ENCODE results near the gene DUSP19. TPM values are rescaled to one million over a fixed set of nuclear protein-coding genes. Genes with fewer than 3 reads are reported as not detected.
"Not testable (repeated sequence)": the region's sequence is repeated elsewhere in the genome, so short reads cannot be mapped to it uniquely, and the experiment has no call there.

The DUSP19 gene, protein sequence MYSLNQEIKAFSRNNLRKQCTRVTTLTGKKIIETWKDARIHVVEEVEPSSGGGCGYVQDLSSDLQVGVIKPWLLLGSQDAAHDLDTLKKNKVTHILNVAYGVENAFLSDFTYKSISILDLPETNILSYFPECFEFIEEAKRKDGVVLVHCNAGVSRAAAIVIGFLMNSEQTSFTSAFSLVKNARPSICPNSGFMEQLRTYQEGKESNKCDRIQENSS
- total RNA-seq (2014; rRNA removed; shearing (Covaris generic)), result 0.66 and 1.3 TPM in 2 replicates

DNA sequence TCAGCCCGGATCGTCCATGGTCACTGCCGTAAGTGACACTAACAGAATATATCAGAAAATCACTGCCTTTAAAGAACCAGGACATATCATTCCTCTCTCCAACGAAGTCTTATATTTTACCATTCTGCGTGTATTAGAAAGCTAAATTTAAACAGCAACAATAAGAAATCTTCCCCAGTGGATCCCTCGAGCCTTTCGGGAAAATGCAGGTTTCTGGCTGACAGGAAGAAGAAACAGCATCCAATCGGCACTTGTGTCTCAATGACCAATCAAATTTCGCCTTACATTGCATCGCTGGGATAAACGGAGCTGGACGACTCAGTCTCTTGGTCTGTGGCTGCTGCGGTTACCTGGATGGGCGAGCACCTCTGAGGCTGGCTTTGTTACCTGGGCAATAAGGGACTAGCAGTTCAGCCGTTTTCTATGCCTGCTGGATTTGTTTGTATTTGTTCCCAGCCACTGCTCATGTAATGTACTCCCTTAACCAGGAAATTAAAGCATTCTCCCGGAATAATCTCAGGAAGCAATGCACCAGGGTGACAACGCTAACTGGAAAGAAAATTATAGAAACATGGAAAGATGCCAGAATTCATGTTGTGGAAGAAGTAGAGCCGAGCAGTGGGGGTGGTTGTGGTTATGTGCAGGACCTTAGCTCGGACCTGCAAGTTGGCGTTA is at the start of gene DUSP19:
Gene DUSP19, plus strand, starts transcription at position 284 of the 675 bp plus-strand sequence. Its CDS starts 187 bp downstream, at position 471.
- H3K27me3 ChIP-seq (ENCODE audit: control insufficient read depth, insufficient read depth, low read length), result no peaks in the 10 kb centered on the region
- peak within 1 kb of the TSS; percentile 51 for H3K4me3 ChIP-seq (ENCODE audit: insufficient read depth, low read depth, low read length)
- peak; percentile 82 for DNase-seq

DNA sequence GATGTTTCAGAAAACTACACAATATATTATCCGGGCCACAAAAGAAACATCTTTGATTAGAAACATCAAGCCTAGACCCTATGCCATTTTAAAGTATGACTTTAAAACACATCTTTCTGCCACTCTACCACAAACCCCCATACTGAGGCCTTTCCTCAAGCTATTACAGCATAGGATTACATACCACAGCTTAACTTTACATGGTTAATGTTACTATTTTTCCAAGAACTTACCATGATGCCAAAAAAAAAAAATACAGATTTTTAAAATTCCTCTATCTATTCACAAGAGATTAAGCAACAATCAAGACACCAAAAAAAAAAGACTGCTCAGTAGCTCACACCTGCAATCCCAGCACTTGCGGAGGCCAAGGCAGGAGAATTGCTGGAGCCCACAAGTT is 49.3 kb upstream of the DUSP19 start:
- Histone ChIP-seq H3K36me3 (replicated peaks; ENCODE audit: control insufficient read depth, insufficient read depth, low read length) (no peaks in the 10 kb centered on the region), H3K27me3 (ENCODE audit: control insufficient read depth, insufficient read depth, low read length) (no peaks in the 10 kb centered on the region), H3K4me3 (ENCODE audit: insufficient read depth, low read depth, low read length) (no peak overlapping the region)
- no peak for DNase-seq

More for the DNA sequence above, at the start of gene DUSP19:
- H3K36me3 ChIP-seq (replicated peaks; ENCODE audit: control insufficient read depth, insufficient read depth, low read length), result no peaks in the 10 kb centered on the region

DNA sequence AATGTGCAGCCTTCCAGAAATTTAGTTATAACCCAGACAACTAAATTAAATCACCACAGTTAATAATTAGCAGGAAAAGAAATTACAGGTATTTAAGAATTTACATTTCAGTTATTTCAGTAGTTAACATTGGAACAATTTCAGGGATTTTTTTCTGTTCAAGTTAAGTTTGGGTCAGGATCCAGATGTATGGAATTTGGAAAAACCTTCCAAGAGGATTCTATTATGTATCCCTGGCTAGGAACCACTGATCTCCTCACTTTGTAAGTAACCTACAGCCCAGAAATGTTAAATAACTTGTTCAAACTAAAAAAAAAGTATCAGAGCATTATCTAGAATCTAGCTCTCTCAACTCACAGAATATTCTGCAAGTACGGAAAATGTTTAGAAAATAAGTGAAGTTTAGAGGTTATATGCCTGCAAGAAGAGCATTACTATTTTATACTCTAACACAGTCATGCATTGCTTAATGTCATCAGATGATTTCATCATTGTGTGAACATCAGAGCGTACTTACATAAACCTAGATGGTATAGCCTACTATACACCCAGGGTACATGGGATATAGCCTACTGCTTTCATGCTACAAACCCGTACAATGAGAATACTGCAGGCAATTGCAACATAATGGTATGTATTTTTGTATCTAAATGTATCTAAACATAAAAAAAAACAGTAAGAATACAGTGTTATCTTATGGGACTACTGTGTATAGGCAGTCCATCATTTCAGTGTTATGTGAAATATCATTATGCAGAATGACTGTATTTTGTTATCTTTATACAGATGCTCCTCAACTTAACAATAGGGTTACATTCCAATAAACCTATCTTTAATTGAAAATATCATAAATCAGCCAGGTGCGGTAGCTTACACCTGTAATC is 46.4 kb upstream of the DUSP19 start:
- H3K36me3 ChIP-seq (replicated peaks; ENCODE audit: control insufficient read depth, insufficient read depth, low read length), result no peaks in the 10 kb centered on the region
- H3K4me3 ChIP-seq (ENCODE audit: insufficient read depth, low read depth, low read length), result no peak overlapping the region
- H3K27me3 ChIP-seq (ENCODE audit: control insufficient read depth, insufficient read depth, low read length), result no peaks in the 10 kb centered on the region
- DNase-seq, result no peak

DNA sequence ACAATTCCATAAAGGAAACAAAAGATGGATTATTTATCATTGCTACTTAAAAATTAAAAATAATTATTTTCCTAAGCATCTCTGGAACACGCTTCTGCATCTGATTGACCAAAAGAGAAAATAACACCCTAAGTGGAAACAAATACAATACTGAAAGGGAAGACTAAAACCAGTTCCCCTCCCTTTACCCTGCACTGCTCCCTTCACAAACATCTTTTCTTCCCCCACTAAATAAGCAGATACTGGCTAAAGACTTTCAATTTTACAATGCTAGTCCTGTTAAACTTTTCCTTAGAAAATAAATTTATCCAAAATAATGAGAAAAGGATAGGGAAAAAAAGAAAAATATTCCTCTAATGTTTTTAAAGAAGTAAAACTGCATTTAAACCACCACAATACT is 44.6 kb upstream of the DUSP19 start:
- H3K36me3 ChIP-seq (replicated peaks; ENCODE audit: control insufficient read depth, insufficient read depth, low read length), result no peaks in the 10 kb centered on the region
- no peak overlapping the region for H3K4me3 ChIP-seq (ENCODE audit: insufficient read depth, low read depth, low read length)
- no peak for DNase-seq
- H3K27me3 ChIP-seq (ENCODE audit: control insufficient read depth, insufficient read depth, low read length), result peaks cover under 1% of the 10 kb centered on the region; the same call in 1 of the 2 replicates

DNA sequence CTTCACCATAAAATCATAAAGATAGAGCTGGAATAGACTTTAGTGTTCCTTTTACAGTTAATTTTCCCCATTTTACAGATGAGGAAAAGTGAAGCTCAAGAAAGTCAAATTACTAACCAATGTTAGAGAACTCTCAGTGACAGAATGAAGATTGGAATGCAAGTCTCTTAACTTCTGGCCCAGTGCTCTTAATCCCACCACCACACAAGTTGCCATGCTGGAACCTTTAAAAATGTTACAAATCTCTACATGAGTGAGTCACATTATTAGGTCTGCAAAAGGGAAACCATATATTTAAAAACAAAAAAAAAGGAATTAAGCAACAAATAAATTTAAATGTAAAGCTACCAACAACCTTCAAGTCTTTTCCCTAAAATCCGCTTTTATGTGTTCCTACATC is 43.7 kb upstream of the DUSP19 start:
- Histone ChIP-seq H3K4me3 (ENCODE audit: insufficient read depth, low read depth, low read length) (no peak overlapping the region), H3K27me3 (ENCODE audit: control insufficient read depth, insufficient read depth, low read length) (peaks cover 1% of the 10 kb centered on the region; the same call in 1 of the 2 replicates), H3K36me3 (replicated peaks; ENCODE audit: control insufficient read depth, insufficient read depth, low read length) (no peaks in the 10 kb centered on the region)
- peak; percentile 32 for DNase-seq

DNA sequence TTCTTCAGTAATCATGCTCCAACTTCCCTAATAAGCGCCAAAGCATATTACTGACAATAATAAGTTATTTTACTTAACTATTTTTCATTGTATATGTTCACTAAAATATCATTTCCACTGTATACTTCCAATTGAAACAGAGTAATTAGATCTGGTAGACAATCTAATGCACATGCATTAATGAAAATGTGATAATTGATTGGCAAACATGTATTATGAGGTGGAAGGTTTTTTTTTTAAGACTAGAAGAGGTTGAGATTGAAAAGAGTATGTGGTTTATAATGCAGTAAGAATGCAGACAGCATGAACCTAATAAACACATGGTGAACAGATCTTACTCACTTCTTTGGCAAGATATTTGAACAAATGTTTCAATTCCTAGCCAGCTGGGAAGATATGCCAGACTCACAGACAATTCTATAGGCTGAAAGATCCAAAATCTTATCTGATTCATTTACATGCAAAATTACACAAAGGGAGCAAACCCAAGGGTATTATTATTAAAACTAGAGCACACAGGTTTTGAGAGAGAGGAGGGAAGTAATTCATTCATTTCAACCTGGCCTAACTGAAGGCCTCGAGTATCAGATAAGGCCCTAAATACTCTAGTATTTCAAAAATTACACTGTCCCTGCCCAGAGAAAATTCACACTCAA is 43.1 kb upstream of the DUSP19 start:
- H3K27me3 ChIP-seq (ENCODE audit: control insufficient read depth, insufficient read depth, low read length), result peaks cover 1% of the 10 kb centered on the region; the same call in 1 of the 2 replicates
- DNase-seq, result no peak

DNA sequence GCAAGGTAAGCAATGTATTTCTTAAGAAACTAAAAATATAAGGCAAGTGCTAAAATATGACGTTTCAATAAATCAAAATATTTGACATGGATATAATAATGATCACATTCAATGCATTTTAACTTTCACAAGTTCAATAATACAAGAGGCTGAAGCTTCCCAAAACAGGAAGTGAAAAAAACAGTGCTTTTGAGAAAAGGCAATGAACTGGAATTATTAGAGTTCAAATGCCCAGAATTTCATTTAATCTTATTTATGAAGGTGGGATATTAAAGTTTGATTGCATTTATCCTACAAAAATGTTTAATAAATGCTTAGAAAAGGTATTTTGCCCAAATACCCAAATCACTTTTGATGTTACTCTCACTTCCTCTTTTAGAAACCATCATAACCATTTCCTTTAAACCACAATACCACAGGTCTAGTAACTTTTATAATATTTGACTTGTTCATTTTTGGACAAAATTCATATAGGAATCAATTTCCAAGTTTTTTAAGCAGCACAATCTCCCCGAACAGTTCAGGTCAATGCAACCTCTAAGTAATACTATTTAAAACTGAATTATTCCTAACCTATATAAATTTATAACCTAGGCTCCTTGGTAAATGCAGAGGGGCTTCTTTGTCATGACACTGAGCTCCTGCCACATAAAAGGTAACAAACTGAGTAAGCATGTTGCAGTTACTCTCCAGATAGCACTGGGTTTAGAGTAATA is 42.4 kb upstream of the DUSP19 start:
- H3K36me3 ChIP-seq (replicated peaks; ENCODE audit: control insufficient read depth, insufficient read depth, low read length), result no peaks in the 10 kb centered on the region
- peaks cover 1% of the 10 kb centered on the region; the same call in 1 of the 2 replicates for H3K27me3 ChIP-seq (ENCODE audit: control insufficient read depth, insufficient read depth, low read length)
- no peak for DNase-seq
- no peak overlapping the region; the same call in 1 of the 2 replicates for H3K4me3 ChIP-seq (ENCODE audit: insufficient read depth, low read depth, low read length)

More for the DNA sequence above, 43.1 kb upstream of the DUSP19 start:
- Histone ChIP-seq H3K4me3 (ENCODE audit: insufficient read depth, low read depth, low read length) (no peak overlapping the region), H3K36me3 (replicated peaks; ENCODE audit: control insufficient read depth, insufficient read depth, low read length) (no peaks in the 10 kb centered on the region)

DNA sequence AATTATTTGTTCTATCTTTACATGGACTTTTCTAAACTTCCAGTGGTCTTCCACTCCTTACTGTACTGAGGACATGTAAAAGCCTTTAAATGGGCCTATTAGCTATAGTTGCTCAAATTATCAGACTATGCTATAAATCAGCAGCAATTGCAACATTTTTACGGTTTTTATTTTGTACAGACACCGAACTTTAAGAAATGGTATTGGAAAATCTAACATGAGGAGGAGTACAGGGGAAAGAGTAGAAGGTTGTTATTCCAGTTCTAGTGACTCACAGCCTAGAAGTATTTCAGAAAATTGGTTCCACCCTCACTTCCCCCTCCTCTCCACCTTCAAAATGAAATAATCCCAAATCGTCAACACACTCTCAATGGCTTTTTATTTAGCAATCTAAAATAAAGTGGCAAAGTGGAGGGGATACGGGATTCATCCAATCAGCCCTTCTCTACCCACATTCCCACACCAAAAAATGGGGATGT is 41.4 kb upstream of the DUSP19 start:
- no peak for DNase-seq
- Histone ChIP-seq H3K4me3 (ENCODE audit: insufficient read depth, low read depth, low read length) (peak overlapping the region; percentile 75), H3K36me3 (replicated peaks; ENCODE audit: control insufficient read depth, insufficient read depth, low read length) (no peaks in the 10 kb centered on the region)

DNA sequence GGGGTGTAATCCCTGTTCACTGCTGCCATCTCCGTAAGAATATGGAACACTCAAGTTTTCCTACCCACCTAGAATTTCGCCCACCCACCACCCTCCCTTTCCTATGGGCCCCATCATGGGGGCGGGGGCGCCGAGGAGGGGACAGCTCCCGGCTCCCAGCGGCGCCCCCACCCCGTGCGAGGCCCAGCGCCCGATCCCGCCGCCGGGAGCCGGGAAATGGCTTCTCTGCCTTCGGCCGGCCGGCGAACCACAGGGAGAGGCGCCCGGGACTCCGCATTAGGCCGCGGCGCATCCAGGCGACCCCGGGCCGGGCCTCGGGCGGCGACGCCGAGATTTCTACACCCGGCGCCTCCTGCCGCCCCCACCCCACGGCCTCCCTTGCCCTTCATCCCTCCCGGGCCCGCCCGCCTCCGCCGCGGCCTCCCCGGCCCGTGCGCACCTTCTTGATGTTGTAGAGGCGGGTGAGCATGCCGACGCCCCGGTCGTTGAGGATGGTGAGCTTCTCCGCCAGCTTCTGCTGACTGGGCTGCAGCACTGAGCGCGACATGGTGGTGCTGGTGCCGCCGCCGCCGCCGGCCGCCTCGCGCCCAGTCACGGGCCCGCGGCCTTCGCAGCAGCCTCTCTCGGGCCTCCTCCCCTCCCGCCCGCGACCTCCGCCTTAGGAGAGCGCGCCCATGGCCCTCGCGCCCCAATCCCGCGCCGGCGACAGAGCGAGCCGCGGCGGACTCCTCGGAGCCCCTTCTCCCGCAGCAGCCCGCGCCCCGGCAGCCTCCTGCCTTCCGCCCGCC is 40.8 kb upstream of the DUSP19 start:
- Histone ChIP-seq H3K36me3 (replicated peaks; ENCODE audit: control insufficient read depth, insufficient read depth, low read length) (no peaks in the 10 kb centered on the region), H3K4me3 (ENCODE audit: insufficient read depth, low read depth, low read length) (peak overlapping the region; percentile 75), H3K27me3 (ENCODE audit: control insufficient read depth, insufficient read depth, low read length) (peaks cover 1% of the 10 kb centered on the region; the same call in 1 of the 2 replicates)
- peak; percentile 71 for DNase-seq

More for the DNA sequence above, 41.4 kb upstream of the DUSP19 start:
- peaks cover 1% of the 10 kb centered on the region; the same call in 1 of the 2 replicates for H3K27me3 ChIP-seq (ENCODE audit: control insufficient read depth, insufficient read depth, low read length)

DNA sequence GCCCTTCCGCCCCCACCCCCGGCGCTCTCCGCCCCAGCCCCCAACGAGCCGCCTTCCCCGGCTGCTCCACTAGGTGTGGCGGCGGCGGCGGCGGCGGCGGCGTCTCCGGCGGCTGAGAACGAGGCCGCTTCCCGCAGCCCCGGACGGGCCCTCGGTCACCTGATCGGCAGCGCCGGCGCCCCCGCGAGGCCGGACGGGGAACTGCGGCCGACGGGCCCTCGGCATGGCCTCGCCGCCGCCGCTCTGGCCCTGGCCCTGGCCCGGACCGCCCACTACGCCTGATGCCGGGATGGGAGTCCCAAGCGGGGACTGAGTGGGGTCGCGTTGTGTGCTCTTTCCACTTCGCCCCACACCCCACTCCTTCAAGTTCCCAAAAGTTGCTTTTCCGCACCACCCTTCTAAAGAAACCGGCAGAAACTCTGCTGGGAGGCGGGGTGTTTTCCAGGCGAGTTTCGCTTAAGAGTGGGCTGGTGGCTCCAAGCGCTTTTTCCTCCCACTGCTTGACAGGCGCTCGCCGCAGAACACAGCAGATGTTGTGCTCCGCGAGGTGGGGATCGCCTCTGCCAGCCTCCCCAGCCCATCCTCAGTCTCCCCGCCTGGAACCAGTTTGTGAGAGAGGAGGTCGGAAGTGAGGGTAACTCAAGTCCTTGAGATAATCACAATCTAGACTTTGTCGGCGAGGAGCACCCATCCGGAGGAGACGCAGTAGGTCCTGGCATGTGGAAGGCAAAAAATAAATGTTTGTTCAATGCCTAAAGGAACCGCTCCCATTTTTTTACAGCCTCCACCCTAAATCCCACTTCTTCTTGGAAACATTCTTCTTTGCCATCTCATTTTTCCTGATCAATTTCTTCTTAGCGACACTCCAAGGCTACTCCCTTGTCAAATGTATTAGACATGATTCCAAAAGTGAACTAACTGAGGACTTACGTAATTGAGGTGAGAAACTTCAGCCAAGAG is 39.9 kb upstream of the DUSP19 start, which contains the start of gene NCKAP1:
Gene NCKAP1, minus strand, starts transcription at position 117 of the 960 bp plus-strand sequence. CDS start 358 bp downstream, outside the sequence.
- DNase-seq, result peak; percentile 94

DNA sequence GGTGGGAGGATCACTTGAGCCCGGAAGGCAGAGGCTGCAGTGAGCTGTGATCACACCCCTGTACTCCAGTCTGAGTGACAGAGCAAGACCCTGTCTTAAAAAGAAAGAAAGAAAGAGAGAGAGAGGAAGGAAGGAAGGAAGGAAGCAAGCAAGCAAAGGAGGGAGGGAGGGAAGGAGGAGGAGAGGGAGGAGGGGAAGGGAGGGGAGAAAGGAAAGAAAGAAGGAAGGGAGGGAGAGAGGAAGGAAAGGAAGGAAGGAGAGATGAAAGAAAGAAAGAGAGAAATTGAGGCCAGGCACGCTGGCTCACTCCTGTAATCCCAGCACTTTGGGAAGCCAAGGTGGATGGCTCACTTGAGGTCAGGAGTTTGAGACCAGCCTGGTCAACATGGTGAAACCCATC is 37.9 kb upstream of the DUSP19 start:
- no peak for DNase-seq
- H3K36me3 ChIP-seq (replicated peaks; ENCODE audit: control insufficient read depth, insufficient read depth, low read length), result no peaks in the 10 kb centered on the region

More for the DNA sequence above, 39.9 kb upstream of the DUSP19 start, which contains the start of gene NCKAP1:
- Histone ChIP-seq H3K27me3 (ENCODE audit: control insufficient read depth, insufficient read depth, low read length) (peaks cover 1% of the 10 kb centered on the region; the same call in 1 of the 2 replicates), H3K4me3 (ENCODE audit: insufficient read depth, low read depth, low read length) (peak within 1 kb of the TSS; percentile 75), H3K36me3 (replicated peaks; ENCODE audit: control insufficient read depth, insufficient read depth, low read length) (no peaks in the 10 kb centered on the region)

DNA sequence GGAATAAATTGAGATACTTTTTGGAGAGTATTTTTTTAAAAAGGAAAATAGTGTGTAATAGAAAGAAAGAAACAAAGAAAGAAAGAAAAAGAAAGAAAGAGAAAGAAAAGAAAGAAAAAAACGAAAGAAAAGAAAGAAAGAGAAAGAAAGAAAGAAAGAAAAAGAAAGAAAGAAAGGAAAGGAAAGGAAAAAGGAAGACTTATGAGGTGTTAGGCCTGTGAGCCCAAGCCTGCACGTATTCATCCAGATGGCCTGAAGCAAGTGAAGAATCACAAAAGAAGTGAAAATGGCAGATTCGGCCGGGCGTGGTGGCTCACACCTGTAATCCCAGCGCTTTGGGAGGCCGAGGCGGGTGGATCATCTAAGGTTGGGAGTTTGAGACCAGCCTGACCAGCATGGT is 35.0 kb upstream of the DUSP19 start:
- not testable (repeated sequence) for DNase-seq; H3K4me3 ChIP-seq (ENCODE audit: insufficient read depth, low read depth, low read length); H3K27me3 ChIP-seq (ENCODE audit: control insufficient read depth, insufficient read depth, low read length); H3K36me3 ChIP-seq (replicated peaks; ENCODE audit: control insufficient read depth, insufficient read depth, low read length)

More for the DNA sequence above, 37.9 kb upstream of the DUSP19 start:
- peaks cover 1% of the 10 kb centered on the region; the same call in 1 of the 2 replicates for H3K27me3 ChIP-seq (ENCODE audit: control insufficient read depth, insufficient read depth, low read length)
- no peak overlapping the region for H3K4me3 ChIP-seq (ENCODE audit: insufficient read depth, low read depth, low read length)
